Osteocyte (in vitro differentiated cells): Measurements from ENCODE around the gene ELAC1. TPM values are rescaled to one million over a fixed set of nuclear protein-coding genes. Genes with fewer than 3 reads are reported as not detected.
A peak's percentile ranks its signal among the peaks of the same experiment; 100 is the strongest.

ENCODE experiments used
- DNase-seq: peaks from one replicate; pipeline ENCODE4 v3.0.0; 2021; ENCODE audit warnings: mixed read lengths; ENCODE audit not compliant: unreplicated experiment; ENCODE audit errors: extremely low spot score
- H3K27ac Mint-ChIP-seq: one replicate; pipeline ENCODE4 v1.8.0; 2021; ENCODE audit warnings: mild to moderate bottlenecking, mixed read lengths; ENCODE audit not compliant: unreplicated experiment
- H3K27me3 Mint-ChIP-seq: one replicate; pipeline ENCODE4 v1.8.0; 2021; ENCODE audit warnings: mixed read lengths; ENCODE audit not compliant: unreplicated experiment
- H3K36me3 Mint-ChIP-seq: one replicate; pipeline ENCODE4 v1.8.0; 2021; ENCODE audit warnings: mixed read lengths; ENCODE audit not compliant: unreplicated experiment
- H3K4me1 Mint-ChIP-seq: one replicate; pipeline ENCODE4 v1.8.0; 2021; ENCODE audit warnings: mixed read lengths; ENCODE audit not compliant: unreplicated experiment
- H3K4me3 Mint-ChIP-seq: one replicate; pipeline ENCODE4 v1.8.0; 2021; ENCODE audit warnings: mild to moderate bottlenecking, moderate library complexity, mixed read lengths; ENCODE audit not compliant: unreplicated experiment
- H3K9me3 Mint-ChIP-seq: one replicate; pipeline ENCODE4 v1.8.0; 2021; ENCODE audit warnings: mixed read lengths; ENCODE audit not compliant: unreplicated experiment
- CTCF ChIP-seq: fragments of 200-600 bp; sonication (generic); IDR thresholded peaks from 2 replicates; pipeline ENCODE4 v1.5.0; 2021; ENCODE audit warnings: antibody characterized with exemption, mild to moderate bottlenecking, moderate library complexity
- total RNA-seq: library from RNA; stranded (reverse); gene quantifications from 2 replicates; pipeline ENCODE4 v1.2.1, GENCODE V29; 2021

ELAC1 gene
- total RNA-seq, 1 donor from 2014 or later, result 10.7 TPM

GRCh38 chr18:51028201-51028805, 60.5 kb downstream of the ELAC1 start:
- no peak for DNase-seq
- peak overlapping the region; percentile 99 for H3K4me3 Mint-ChIP-seq

GRCh38 chr18:51029378-51029693, 61.5 kb downstream of the ELAC1 start:
- peaks cover 43% of the 10 kb centered on the region for H3K4me1 Mint-ChIP-seq
- no peaks in the 10 kb centered on the region for H3K9me3 Mint-ChIP-seq
- no peak for DNase-seq
- H3K27me3 Mint-ChIP-seq, result no peaks in the 10 kb centered on the region
- H3K27ac Mint-ChIP-seq, result peak overlapping the region; percentile 100
- no peak for TF ChIP-seq CTCF
- H3K4me3 Mint-ChIP-seq, result peak overlapping the region; percentile 99
- H3K36me3 Mint-ChIP-seq, result peaks cover 5% of the 10 kb centered on the region

More at GRCh38 chr18:51028201-51028805, 60.5 kb downstream of the ELAC1 start:
- Mint-ChIP-seq H3K27ac (peak overlapping the region; percentile 100), H3K4me1 (peaks cover 37% of the 10 kb centered on the region), H3K27me3 (no peaks in the 10 kb centered on the region), H3K36me3 (peaks cover 7% of the 10 kb centered on the region), H3K9me3 (peaks cover 4% of the 10 kb centered on the region)
- no peak for TF ChIP-seq CTCF

GRCh38 chr18:51029694-51030536, 62.1 kb downstream of the ELAC1 start, which contains the start of gene SMAD4:
Gene SMAD4 (plus strand): TSS chr18:51030213. CDS start chr18:51047047, 16,834 bp downstream.
- Mint-ChIP-seq H3K9me3 (no peaks in the 10 kb centered on the region), H3K4me1 (peaks cover 48% of the 10 kb centered on the region), H3K27me3 (no peaks in the 10 kb centered on the region), H3K36me3 (peaks cover 5% of the 10 kb centered on the region), H3K27ac (peak within 1 kb of the TSS; percentile 100), H3K4me3 (peak within 1 kb of the TSS; percentile 99)
- DNase-seq, result peak; percentile 100
- TF ChIP-seq CTCF, result no peak

GRCh38 chr18:51030537-51031258, 62.9 kb downstream of the ELAC1 start:
- peaks cover 55% of the 10 kb centered on the region for H3K4me1 Mint-ChIP-seq
- H3K9me3 Mint-ChIP-seq, result no peaks in the 10 kb centered on the region
- H3K36me3 Mint-ChIP-seq, result peaks cover 5% of the 10 kb centered on the region
- H3K27me3 Mint-ChIP-seq, result no peaks in the 10 kb centered on the region
- peak overlapping the region; percentile 96 for H3K4me3 Mint-ChIP-seq
- TF ChIP-seq CTCF, result no peak
- H3K27ac Mint-ChIP-seq, result peak overlapping the region; percentile 94
- DNase-seq, result peak; percentile 88
